ENCODE data around the gene PCDHGB3.
A peak's percentile ranks its signal among the peaks of the same experiment; 100 is the strongest.
"Not testable (repeated sequence)": the region's sequence is repeated elsewhere in the genome, so short reads cannot be mapped to it uniquely, and the experiment has no call there.

PCDHGB3 gene

DNA sequence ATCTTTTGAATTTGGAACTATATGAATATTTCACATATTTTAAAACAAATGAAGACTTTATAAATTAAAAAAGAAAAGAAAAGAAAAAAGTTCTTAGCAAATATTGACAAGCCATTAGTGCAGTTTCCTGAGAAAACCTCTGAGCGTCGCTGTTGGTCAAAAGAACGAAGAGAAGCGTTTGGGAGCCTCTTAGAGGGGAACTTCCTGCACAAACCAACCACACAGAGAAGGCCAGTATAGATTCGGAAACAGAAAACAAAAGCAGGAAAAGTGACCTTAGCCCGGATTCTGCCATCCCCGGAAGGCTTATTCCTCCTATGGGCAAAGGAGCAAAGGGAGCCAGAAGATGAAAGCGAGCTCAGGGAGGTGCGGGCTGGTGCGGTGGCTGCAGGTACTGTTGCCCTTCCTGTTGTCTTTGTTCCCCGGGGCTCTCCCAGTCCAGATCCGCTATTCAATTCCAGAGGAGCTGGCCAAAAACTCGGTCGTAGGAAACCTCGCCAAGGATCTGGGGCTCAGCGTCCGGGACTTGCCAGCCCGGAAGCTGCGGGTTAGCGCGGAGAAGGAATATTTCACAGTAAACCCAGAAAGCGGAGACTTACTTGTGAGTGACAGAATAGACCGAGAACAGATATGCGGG is 10.1 kb upstream of the PCDHGB3 start, which contains the start of gene PCDHGB2:
Gene PCDHGB2, plus strand, starts transcription at position 205 of the 637 bp plus-strand sequence. Its CDS starts 142 bp downstream, at position 347.
- DNase-seq (ENCODE audit: low read depth), result peak; percentile 51

GRCh38 chr5:141360685-141361084 is 9.4 kb upstream of the PCDHGB3 start:
- no peak for DNase-seq (ENCODE audit: low read depth)

GRCh38 chr5:141362719-141363118 is 7.3 kb upstream of the PCDHGB3 start:
- no peak for DNase-seq (ENCODE audit: low read depth)

DNA sequence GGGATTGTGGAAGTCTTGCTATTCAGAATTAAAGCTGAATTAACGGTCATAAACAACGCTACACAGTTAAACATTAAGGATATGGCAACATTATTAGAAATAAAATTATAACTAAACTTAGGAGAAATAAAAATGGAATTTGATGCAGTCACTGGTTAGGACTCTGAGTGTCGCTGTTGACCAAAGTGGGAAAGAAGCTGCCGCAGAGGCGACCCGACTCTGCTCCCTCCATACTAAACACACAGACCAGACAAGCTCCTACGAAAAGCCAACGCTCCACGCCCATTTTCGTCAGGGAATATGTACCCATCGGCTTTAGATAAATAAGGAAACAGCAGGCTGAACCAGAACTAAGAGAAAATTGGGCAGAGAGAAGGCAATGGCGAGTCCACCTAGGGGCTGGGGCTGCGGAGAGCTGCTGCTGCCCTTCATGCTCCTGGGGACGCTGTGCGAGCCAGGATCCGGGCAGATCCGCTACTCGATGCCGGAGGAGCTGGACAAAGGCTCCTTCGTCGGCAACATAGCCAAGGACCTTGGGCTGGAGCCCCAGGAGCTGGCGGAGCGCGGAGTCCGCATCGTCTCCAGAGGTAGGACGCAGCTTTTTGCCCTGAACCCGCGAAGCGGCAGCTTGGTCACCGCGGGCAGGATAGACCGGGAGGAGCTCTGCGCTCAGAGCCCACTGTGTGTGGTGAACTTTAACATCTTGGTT is 5.9 kb upstream of the PCDHGB3 start, which contains the start of gene PCDHGA5:
Gene PCDHGA5, plus strand, starts transcription at position 211 of the 709 bp plus-strand sequence. Its CDS starts 169 bp downstream, at position 380.
- DNase-seq (ENCODE audit: low read depth), result peak; percentile 63

DNA sequence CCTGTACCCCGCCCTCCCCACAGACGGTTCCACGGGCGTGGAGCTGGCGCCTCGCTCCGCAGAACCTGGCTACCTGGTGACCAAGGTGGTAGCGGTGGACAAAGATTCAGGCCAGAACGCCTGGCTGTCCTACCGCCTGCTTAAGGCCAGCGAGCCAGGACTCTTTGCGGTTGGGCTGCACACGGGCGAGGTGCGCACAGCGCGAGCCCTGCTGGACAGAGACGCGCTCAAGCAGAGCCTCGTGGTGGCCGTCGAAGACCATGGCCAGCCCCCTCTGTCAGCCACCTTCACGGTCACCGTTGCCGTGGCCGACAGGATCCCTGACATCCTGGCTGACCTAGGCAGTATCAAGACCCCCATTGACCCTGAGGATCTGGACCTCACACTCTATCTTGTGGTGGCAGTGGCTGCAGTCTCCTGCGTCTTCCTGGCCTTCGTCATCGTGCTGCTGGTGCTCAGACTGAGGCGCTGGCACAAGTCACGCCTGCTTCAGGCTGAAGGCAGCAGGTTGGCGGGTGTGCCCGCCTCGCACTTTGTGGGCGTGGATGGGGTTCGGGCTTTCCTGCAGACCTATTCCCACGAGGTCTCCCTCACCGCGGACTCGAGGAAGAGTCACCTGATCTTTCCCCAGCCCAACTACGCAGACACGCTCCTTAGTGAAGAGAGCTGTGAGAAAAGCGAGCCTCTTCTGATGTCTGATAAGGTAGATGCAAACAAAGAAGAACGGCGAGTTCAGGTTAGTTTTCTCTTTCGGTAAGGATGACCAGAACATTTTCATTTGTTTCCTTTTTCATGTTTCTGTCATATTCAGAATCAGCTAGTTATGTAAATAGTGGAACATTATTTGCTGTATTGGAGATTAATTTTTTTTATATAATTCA is 3.8 kb upstream of the PCDHGB3 start:
- no peak for DNase-seq (ENCODE audit: low read depth)

DNA sequence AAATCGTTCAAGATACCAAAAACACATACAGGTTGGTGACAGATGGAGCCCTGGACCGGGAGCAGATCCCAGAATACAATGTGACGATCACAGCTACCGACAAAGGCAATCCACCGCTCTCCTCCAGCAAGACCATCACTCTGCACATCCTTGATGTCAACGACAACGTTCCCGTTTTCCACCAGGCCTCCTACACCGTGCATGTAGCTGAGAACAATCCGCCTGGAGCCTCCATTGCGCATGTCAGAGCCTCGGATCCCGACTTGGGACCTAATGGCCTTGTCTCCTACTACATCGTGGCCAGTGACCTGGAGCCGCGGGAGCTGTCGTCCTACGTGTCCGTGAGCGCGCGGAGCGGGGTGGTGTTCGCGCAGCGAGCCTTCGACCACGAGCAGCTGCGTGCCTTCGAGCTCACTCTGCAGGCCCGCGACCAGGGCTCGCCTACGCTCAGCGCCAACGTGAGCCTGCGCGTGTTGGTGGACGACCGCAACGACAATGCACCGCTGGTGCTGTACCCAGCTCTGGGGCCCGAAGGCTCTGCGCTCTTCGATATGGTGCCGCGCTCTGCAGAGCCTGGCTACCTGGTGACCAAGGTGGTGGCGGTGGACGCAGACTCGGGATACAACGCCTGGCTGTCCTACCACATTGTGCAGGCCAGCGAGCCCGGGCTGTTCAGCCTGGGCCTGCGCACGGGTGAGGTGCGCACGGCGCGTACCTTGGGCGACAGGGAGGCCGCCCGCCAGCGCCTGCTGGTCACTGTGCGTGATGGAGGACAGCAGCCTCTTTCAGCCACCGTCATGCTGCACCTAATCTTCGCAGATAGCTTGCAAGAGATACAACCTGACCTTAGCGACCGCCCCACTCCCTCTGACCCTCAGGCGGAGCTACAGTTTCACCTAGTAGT is 1.8 kb downstream of the PCDHGB3 start:
- DNase-seq (ENCODE audit: low read depth), result no peak

DNA sequence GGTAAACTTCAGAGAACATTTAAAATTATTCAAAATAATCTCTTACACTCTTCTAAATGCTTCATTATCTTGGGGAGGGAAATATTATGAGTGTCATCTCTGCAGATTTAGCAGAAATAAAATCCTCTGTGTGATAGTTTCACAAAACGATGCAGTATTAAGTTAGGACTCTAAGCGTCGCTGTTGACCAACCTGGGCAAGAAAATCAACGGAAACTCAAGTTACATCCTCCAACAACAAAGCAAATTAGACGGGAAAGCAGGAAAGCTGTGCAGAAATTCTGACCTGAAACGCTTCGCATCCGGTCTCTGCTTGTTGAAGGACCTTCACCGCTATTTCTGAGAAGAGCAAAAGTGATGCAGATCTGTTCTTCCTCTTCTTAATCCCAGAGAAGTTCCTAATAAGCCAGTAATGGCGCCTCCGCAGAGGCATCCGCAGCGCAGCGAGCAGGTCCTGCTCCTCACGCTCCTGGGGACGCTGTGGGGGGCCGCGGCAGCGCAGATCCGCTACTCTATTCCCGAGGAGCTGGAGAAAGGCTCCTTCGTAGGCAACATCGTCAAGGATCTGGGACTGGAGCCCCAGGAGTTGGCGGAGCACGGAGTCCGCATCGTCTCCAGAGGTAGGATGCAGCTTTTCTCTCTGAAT is 3.8 kb downstream of the PCDHGB3 start, which contains the start of gene PCDHGA6:
Gene PCDHGA6, plus strand, starts transcription at position 219 of the 645 bp plus-strand sequence. Its CDS starts 193 bp downstream, at position 412.
- DNase-seq (ENCODE audit: low read depth), result peak; percentile 48

GRCh38 chr5:141374627-141375026 is 4.6 kb downstream of the PCDHGB3 start:
- DNase-seq (ENCODE audit: low read depth), result no peak

DNA sequence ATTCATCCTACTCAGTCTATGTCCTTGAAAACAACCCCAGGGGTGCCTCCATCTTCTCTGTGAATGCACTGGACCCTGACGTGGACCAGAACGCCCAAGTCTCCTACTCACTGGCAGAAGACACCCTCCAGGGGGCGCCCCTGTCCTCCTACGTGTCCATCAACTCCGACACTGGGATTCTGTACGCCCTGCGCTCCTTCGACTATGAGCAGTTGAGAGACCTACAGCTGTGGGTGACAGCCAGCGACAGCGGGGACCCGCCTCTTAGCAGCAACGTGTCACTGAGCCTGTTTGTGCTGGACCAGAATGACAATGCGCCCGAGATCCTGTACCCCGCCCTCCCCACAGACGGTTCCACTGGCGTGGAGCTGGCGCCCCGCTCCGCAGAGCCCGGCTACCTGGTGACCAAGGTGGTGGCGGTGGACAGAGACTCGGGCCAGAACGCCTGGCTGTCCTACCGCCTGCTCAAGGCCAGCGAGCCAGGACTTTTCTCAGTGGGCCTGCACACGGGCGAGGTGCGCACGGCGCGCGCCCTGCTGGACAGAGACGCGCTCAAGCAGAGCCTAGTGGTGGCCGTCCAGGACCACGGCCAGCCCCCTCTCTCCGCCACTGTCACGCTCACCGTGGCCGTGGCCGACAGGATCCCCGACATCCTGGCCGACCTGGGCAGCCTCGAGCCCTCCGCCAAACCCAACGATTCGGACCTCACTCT is 5.6 kb downstream of the PCDHGB3 start:
- not testable (repeated sequence) for DNase-seq (ENCODE audit: low read depth)

- peak; percentile 5 for DNase-seq (ENCODE audit: low read depth)
Observed at GRCh38 chr5:141382469-141383294, 12.6 kb downstream of the PCDHGB3 start, which contains the start of gene PCDHGA7. Gene PCDHGA7, plus strand, starts transcription at chr5:141382742. Its CDS starts 158 bp downstream, at chr5:141382900.

DNA sequence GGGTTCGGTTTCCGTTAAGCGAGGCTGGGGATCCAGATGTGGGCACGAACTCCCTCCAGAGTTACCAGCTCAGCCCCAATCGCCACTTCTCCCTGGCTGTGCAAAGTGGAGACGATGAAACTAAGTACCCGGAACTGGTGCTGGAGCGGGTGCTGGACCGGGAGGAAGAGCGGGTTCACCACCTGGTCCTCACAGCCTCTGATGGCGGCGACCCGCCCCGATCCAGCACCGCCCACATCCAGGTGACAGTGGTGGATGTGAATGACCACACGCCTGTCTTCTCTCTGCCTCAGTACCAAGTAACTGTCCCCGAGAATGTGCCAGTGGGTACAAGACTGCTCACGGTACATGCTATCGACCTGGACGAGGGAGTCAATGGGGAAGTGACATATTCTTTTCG is 13.3 kb downstream of the PCDHGB3 start:
- DNase-seq (ENCODE audit: low read depth), result no peak

DNA sequence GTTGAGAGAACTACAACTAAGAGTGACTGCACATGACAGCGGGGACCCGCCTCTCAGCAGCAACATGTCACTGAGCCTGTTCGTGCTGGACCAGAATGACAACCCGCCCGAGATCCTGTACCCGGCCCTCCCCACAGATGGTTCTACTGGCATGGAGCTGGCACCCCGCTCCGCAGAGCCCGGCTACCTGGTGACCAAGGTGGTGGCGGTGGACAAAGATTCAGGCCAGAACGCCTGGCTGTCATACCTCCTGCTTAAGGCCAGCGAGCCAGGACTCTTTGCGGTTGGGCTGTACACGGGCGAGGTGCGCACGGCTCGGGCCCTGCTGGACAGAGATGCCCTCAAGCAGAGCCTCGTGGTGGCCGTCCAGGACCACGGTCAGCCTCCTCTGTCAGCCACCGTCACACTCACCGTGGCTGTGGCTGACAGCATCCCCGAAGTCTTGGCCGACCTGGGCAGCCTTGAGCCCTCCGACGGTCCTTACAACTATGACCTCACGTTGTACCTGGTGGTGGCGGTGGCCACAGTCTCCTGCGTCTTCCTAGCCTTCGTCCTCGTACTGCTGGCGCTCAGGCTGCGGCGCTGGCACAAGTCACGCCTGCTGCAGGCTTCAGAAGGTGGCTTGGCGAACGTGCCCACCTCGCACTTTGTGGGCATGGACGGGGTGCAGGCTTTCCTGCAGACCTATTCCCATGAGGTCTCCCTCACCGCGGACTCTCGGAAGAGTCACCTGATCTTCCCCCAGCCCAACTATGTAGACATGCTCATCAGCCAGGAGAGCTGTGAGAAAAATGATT is 14.6 kb downstream of the PCDHGB3 start:
- no peak for DNase-seq (ENCODE audit: low read depth)

DNA sequence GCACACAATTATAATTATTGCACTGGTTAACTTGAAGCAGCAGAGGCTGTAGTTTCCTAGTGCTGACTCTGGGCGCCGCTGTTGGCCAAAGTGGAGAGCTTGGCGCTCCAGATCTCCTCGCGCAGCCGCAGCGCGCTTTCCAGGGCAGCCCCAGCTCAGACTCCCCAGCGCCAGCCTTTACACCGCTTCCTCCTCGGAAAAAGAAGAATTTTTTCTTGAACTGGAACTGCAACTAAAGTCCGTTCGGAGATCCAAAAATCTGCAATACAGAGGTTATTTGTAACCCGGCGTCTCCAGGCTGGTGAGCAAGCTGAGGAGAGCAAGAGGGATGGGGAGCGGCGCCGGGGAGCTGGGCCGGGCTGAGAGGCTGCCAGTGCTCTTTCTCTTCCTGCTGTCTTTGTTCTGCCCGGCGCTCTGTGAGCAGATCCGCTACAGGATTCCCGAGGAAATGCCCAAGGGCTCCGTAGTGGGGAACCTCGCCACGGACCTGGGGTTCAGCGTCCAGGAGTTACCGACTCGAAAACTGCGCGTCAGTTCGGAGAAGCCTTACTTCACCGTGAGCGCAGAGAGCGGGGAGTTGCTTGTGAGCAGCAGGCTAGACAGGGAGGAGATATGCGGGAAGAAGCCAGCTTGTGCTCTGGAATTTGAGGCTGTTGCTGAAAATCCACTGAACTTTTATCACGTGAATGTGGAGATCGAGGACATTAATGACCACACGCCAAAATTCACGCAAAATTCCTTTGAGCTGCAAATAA is 17.7 kb downstream of the PCDHGB3 start, which contains the start of gene PCDHGB4:
Gene PCDHGB4, plus strand, starts transcription at position 142 of the 755 bp plus-strand sequence. Its CDS starts 187 bp downstream, at position 329.
- DNase-seq (ENCODE audit: low read depth), result peak; percentile 32

GRCh38 chr5:141388661-141389060 is 18.6 kb downstream of the PCDHGB3 start:
- DNase-seq (ENCODE audit: low read depth), result no peak

DNA sequence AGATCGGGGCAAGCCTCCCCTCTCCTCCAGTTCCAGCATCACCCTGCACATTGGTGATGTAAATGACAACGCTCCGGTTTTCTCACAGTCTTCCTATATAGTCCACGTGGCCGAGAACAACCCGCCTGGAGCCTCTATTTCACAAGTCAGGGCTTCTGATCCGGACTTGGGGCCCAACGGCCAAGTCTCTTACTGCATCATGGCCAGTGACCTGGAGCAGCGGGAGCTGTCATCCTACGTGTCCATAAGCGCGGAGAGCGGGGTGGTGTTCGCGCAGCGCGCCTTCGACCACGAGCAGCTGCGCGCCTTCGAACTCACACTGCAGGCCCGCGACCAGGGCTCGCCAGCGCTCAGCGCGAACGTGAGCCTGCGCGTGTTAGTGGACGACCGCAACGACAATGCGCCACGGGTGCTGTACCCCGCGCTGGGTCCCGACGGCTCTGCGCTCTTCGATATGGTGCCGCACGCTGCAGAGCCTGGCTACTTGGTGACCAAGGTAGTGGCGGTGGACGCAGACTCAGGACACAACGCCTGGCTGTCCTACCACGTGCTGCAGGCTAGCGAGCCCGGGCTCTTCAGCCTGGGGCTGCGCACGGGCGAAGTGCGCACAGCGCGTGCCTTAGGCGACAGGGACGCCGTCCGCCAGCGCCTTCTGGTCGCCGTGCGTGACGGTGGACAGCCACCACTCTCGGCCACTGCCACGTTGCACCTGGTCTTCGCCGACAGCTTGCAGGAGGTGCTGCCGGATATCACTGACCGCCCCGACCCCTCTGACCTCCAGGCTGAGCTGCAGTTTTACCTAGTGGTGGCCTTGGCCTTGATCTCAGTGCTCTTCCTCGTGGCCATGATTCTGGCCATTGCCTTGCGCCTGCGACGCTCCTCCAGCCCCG is 19.4 kb downstream of the PCDHGB3 start:
- no peak for DNase-seq (ENCODE audit: low read depth)

All from EH (cell line).